SU-DHL-6 (cell line): ENCODE data around the gene GRM2.

Experiments
- H2AFZ ChIP-seq: fragments of 200-600 bp; sonication (generic); 2 replicates; pipeline ENCODE4 v1.6.1; 2014; ENCODE audit warnings: low read depth, mild to moderate bottlenecking, moderate library complexity, mixed read lengths, antibody characterized with exemption, low read length; ENCODE audit not compliant: severe bottlenecking
- H3F3A ChIP-seq: fragments of 200-600 bp; shearing (Covaris generic); 2 replicates; pipeline ENCODE4 v1.6.0; 2016; ENCODE audit warnings: antibody characterized with exemption, mild to moderate bottlenecking; ENCODE audit not compliant: insufficient read depth
- H3K27ac ChIP-seq: fragments of 200-600 bp; sonication (generic); 2 replicates; pipeline ENCODE4 v1.5.1; 2016; ENCODE audit warnings: low read depth, mild to moderate bottlenecking, low read length, moderate library complexity, mixed read lengths
- H3K27me3 ChIP-seq: fragments of 200-600 bp; sonication (generic), shearing (Covaris generic); 2 replicates; pipeline ENCODE4 v1.6.0; 2014; ENCODE audit warnings: mild to moderate bottlenecking, low read length
- H3K36me3 ChIP-seq: fragments of 200-600 bp; sonication (generic); 2 replicates; pipeline ENCODE4 v1.6.1; 2014; ENCODE audit warnings: mild to moderate bottlenecking, low read length, mixed read lengths
- H3K4me2 ChIP-seq: fragments of 300-600, 200-600 bp; shearing (Covaris generic), sonication (generic); 2 replicates; pipeline ENCODE4 v1.6.0; 2014; ENCODE audit warnings: low read length, low read depth, mild to moderate bottlenecking; ENCODE audit not compliant: poor library complexity, severe bottlenecking
- H3K4me3 ChIP-seq: fragments of 200-600 bp; sonication (generic); 2 replicates; pipeline ENCODE4 v1.5.1; 2014; ENCODE audit warnings: antibody characterized with exemption, low read length, mild to moderate bottlenecking, mixed read lengths; ENCODE audit not compliant: insufficient read depth, poor library complexity, severe bottlenecking
- H3K79me2 ChIP-seq: fragments of 200-600 bp; sonication (generic); 2 replicates; pipeline ENCODE4 v1.6.1; 2014; ENCODE audit warnings: mild to moderate bottlenecking, low read length, moderate library complexity; ENCODE audit not compliant: insufficient read depth
- H3K9ac ChIP-seq: fragments of 200-600 bp; sonication (generic); 2 replicates; pipeline ENCODE4 v1.7.0; 2014; ENCODE audit warnings: mild to moderate bottlenecking, low read length
- H3K9me2 ChIP-seq: fragments of 200-600 bp; sonication (generic); replicated peaks from 2 replicates; pipeline ENCODE4 v1.6.1; 2014; ENCODE audit warnings: low read length; ENCODE audit not compliant: insufficient read depth
- H3K9me3 ChIP-seq: fragments of 200-600 bp; sonication (generic); 2 replicates; pipeline ENCODE4 v1.6.1; 2014; ENCODE audit warnings: low read length, mixed read lengths; ENCODE audit not compliant: insufficient read depth
- H4K20me1 ChIP-seq: fragments of 200-600 bp; sonication (generic); 2 replicates; pipeline ENCODE4 v1.6.1; 2014; ENCODE audit warnings: low read depth, mild to moderate bottlenecking, antibody characterized with exemption, low read length, moderate library complexity, mixed read lengths
- EZH2phosphoT487 ChIP-seq: fragments of 200-600 bp; sonication (generic), shearing (Covaris generic); conservative IDR thresholded peaks from 2 replicates; pipeline ENCODE4 v1.6.1; 2018; ENCODE audit warnings: mild to moderate bottlenecking, antibody characterized with exemption, low read length, moderate library complexity, mixed read lengths
- TF ChIP-seq, protein P1 (sequence below): fragments of 200-600 bp; sonication (generic); IDR thresholded peaks from one replicate; pipeline ENCODE4 v1.5.1; 2017; ENCODE audit warnings: antibody characterized with exemption, mild to moderate bottlenecking, low read length, moderate library complexity; ENCODE audit not compliant: insufficient read depth, poor library complexity, severe bottlenecking

Gene GRM2

DNA sequence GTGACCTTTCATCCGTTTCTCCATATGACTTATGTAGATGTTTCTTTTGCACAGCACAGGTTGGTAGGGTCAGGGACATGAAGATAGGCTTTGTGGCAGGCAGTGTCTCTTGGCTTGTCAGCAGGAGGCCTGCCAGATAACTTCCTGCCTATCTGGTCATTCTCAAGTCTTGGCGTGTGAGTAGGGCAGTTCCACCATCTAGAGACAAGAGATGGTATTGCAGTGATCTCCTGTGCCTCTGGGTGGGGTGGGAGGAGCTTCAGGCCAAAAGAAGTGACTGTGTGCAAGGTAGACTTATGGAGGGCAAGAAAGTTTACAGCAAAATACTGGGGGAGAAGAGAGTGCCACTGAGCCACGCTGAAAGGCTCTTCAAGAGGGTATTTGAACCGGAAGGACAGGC, 24.8 kb upstream of the GRM2 start:
- no peaks in the 10 kb centered on the region for H3K9me3 ChIP-seq
- H3K9ac ChIP-seq = peak overlapping the region; percentile 31; the same call in 1 of the 2 replicates
- H3K79me2 ChIP-seq = peaks cover 7% of the 10 kb centered on the region; the same call in 1 of the 2 replicates
- peak overlapping the region; percentile 26 for H3K4me2 ChIP-seq
- no peaks in the 10 kb centered on the region for H4K20me1 ChIP-seq
- no peak overlapping the region for H2AFZ ChIP-seq
- TF ChIP-seq EZH2phosphoT487 = no peak
- TF ChIP-seq, protein P1, sequence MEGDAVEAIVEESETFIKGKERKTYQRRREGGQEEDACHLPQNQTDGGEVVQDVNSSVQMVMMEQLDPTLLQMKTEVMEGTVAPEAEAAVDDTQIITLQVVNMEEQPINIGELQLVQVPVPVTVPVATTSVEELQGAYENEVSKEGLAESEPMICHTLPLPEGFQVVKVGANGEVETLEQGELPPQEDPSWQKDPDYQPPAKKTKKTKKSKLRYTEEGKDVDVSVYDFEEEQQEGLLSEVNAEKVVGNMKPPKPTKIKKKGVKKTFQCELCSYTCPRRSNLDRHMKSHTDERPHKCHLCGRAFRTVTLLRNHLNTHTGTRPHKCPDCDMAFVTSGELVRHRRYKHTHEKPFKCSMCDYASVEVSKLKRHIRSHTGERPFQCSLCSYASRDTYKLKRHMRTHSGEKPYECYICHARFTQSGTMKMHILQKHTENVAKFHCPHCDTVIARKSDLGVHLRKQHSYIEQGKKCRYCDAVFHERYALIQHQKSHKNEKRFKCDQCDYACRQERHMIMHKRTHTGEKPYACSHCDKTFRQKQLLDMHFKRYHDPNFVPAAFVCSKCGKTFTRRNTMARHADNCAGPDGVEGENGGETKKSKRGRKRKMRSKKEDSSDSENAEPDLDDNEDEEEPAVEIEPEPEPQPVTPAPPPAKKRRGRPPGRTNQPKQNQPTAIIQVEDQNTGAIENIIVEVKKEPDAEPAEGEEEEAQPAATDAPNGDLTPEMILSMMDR = peak; percentile 81
- no peaks in the 10 kb centered on the region for H3K36me3 ChIP-seq
- 0 out of 2 replicates have a peak, but pooled peaks cover 4% of the 10 kb centered on the region for H3F3A ChIP-seq
- H3K27me3 ChIP-seq = no peaks in the 10 kb centered on the region
- no peak overlapping the region for H3K4me3 ChIP-seq
- H3K27ac ChIP-seq = peak overlapping the region; percentile 42
- no peaks in the 10 kb centered on the region for H3K9me2 ChIP-seq

DNA sequence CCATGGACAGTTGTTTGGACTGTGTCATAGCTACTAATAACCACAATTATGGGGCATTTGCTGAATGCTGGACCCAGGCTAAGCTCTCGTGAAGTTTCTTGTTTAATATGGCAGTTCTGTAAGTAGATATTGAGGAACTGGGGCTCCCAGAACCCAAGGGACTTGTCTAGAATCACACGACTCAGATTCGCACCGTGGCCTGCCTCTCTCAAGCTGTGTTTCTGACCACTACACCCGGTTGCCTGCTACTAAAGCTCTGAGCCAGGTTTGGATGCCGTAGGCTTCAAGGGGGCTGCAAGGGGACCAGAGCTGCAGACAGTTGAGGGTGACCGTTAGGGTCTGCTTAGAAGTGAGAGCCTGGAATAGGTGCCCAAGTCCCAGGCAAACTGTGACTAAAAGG, 24.3 kb upstream of the GRM2 start:
- no peak overlapping the region for H3K9ac ChIP-seq

DNA sequence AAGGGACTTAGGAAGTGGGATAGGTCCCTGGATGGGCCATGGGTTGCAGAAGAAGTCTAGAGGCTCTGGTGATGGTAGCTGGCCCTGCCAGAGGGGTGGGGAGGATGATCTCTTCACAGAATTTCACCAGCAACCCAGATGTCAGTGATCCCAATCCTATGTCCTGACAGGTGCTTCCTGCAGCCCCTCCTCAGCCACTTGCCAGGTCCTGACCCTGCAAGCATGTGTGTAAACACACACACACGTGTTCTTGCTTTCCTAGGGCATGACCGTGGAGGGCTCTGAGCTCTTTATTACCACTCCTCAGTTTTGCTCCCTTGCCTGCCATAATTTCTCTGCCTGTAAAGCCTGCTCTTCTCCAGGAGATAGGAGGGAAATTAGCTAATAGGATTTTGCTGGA, 23.3 kb upstream of the GRM2 start:
- H3K9me3 ChIP-seq = no peaks in the 10 kb centered on the region
- H3K79me2 ChIP-seq = peaks cover 7% of the 10 kb centered on the region; the same call in 1 of the 2 replicates
- H3K9ac ChIP-seq = no peak overlapping the region
- H3K9me2 ChIP-seq = no peaks in the 10 kb centered on the region
- no peak overlapping the region for H3K4me3 ChIP-seq
- H3K27ac ChIP-seq = no peak overlapping the region
- no peak overlapping the region for H2AFZ ChIP-seq
- TF ChIP-seq, protein P1 = no peak
- TF ChIP-seq EZH2phosphoT487 = no peak
- 0 out of 2 replicates have a peak, but pooled peaks cover 4% of the 10 kb centered on the region for H3F3A ChIP-seq
- no peaks in the 10 kb centered on the region for H3K27me3 ChIP-seq
- no peaks in the 10 kb centered on the region for H4K20me1 ChIP-seq
- H3K36me3 ChIP-seq = no peaks in the 10 kb centered on the region
- no peak overlapping the region for H3K4me2 ChIP-seq

More for the DNA sequence above, 24.3 kb upstream of the GRM2 start:
- Histone ChIP-seq H3K36me3 (no peaks in the 10 kb centered on the region), H3K4me3 (no peak overlapping the region), H3K27me3 (no peaks in the 10 kb centered on the region), H3K9me3 (no peaks in the 10 kb centered on the region), H3K79me2 (peaks cover 7% of the 10 kb centered on the region; the same call in 1 of the 2 replicates), H4K20me1 (no peaks in the 10 kb centered on the region), H2AFZ (no peak overlapping the region), H3K9me2 (no peaks in the 10 kb centered on the region), H3F3A (0 out of 2 replicates have a peak, but pooled peaks cover 4% of the 10 kb centered on the region), H3K4me2 (no peak overlapping the region), H3K27ac (no peak overlapping the region)
- TF ChIP-seq, protein P1 = no peak
- TF ChIP-seq EZH2phosphoT487 = no peak
